ENCODE measurements around the gene GATB.

GATB gene

GRCh38 chr4:151703401-151703800, 57.4 kb downstream of the GATB start:
- Mint-ChIP-seq H3K27me3 (ENCODE audit: low read depth) (no peaks in the 10 kb centered on the region), H3K4me1 (peaks cover 5% of the 10 kb centered on the region), H3K9me3 (no peaks in the 10 kb centered on the region), H3K4me3 (no peak overlapping the region), H3K36me3 (ENCODE audit: low read depth) (peaks cover 51% of the 10 kb centered on the region), H3K27ac (no peak overlapping the region)
- TF ChIP-seq CTCF (IDR thresholded peaks at IDR 0.05; ENCODE audit: unreplicated experiment in 3 of 3): no peak

GRCh38 chr4:151702256-151702655, 58.6 kb downstream of the GATB start:
- no peaks in the 10 kb centered on the region for H3K9me3 Mint-ChIP-seq
- no peak overlapping the region for H3K27ac Mint-ChIP-seq
- no peak overlapping the region for H3K4me3 Mint-ChIP-seq
- peaks cover 58% of the 10 kb centered on the region for H3K36me3 Mint-ChIP-seq (ENCODE audit: low read depth)
- H3K27me3 Mint-ChIP-seq (ENCODE audit: low read depth): no peaks in the 10 kb centered on the region
- no peak for TF ChIP-seq CTCF (IDR thresholded peaks at IDR 0.05; ENCODE audit: unreplicated experiment in 3 of 3)
- no peaks in the 10 kb centered on the region for H3K4me1 Mint-ChIP-seq

GRCh38 chr4:151700566-151701316, 60.1 kb downstream of the GATB start:
- no peaks in the 10 kb centered on the region for H3K27me3 Mint-ChIP-seq (ENCODE audit: low read depth)
- peaks cover 62% of the 10 kb centered on the region for H3K36me3 Mint-ChIP-seq (ENCODE audit: low read depth)
- no peaks in the 10 kb centered on the region for H3K4me1 Mint-ChIP-seq
- TF ChIP-seq CTCF (IDR thresholded peaks at IDR 0.05; ENCODE audit: unreplicated experiment in 3 of 3): no peak
- no peak overlapping the region for H3K27ac Mint-ChIP-seq
- no peaks in the 10 kb centered on the region for H3K9me3 Mint-ChIP-seq
- H3K4me3 Mint-ChIP-seq: no peak overlapping the region

GRCh38 chr4:151698213-151698612, 62.6 kb downstream of the GATB start:
- H3K9me3 Mint-ChIP-seq: no peaks in the 10 kb centered on the region
- H3K27me3 Mint-ChIP-seq (ENCODE audit: low read depth): no peaks in the 10 kb centered on the region
- H3K36me3 Mint-ChIP-seq (ENCODE audit: low read depth): peaks cover 48% of the 10 kb centered on the region
- no peak overlapping the region for H3K4me3 Mint-ChIP-seq
- H3K27ac Mint-ChIP-seq: no peak overlapping the region
- TF ChIP-seq CTCF (IDR thresholded peaks at IDR 0.05; ENCODE audit: unreplicated experiment in 3 of 3): no peak
- peaks cover 7% of the 10 kb centered on the region for H3K4me1 Mint-ChIP-seq

GRCh38 chr4:151694961-151695720, 65.7 kb downstream of the GATB start:
- H3K27ac Mint-ChIP-seq: no peak overlapping the region
- H3K27me3 Mint-ChIP-seq (ENCODE audit: low read depth): no peaks in the 10 kb centered on the region
- TF ChIP-seq CTCF (IDR thresholded peaks at IDR 0.05; ENCODE audit: unreplicated experiment in 3 of 3): no peak
- H3K4me3 Mint-ChIP-seq: no peak overlapping the region
- no peaks in the 10 kb centered on the region for H3K9me3 Mint-ChIP-seq
- peaks cover 30% of the 10 kb centered on the region for H3K36me3 Mint-ChIP-seq (ENCODE audit: low read depth)
- peaks cover 36% of the 10 kb centered on the region for H3K4me1 Mint-ChIP-seq
